ENCODE measurements around the gene AASDH.

The AASDH gene

DNA sequence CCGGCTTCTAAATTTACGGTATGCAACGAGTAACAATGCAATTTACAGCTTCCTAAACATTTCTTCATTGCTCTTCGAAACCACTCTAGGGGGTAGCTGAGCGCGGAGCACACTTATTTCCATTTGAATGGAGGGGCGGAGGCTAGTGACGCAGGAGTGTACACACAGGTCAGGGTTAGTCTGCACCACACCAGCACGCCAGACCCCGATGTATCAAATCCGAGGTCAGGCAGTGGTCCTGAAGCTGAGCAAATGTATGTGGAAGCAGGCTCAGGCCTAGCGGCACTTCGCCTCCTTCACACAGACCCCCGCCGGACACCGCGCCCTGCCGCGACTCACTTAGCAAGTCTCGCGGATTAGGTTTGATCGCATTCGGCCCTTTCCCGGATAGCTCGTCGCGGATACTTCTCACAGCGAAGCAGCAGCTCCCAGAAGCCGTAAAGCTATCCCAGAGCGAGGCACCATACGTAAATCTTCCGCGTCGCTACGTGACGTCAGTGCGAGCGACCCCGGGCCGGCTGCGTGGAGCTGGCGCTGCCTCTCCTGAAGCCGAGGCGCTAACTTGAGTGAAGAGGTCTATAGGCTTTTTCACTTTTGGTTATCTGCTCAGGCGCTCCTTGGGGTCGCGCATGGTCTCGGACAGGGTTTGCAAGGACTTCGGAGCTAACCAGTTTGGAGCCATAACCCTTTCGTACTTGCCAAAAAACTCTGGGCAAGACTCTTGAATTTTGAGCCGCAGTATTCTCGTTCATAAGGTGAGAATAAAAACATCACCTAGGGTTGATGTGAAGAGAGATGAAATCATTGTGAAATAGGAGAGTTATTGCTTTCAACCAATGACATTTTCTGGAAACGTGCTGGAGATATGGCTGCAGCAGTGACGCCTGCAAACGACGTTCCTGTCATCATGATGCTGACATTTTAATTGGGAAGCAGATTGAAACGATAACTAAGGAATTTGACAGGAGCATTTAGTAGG is at the start of gene AASDH:
Gene AASDH (minus strand): TSS at position 469 of the 979 bp plus-strand sequence. CDS start 3,192 bp downstream, outside the sequence.
- peak; percentile 91 for DNase-seq (ENCODE audit: low read depth in 2 of 2, low spot score in 1 of 2)

GRCh38 chr4:56435140-56435926 is 48.0 kb upstream of the AASDH start, which contains the start of gene PPAT:
TSS of gene PPAT (minus strand) at chr4:56435615. CDS start at chr4:56435477, 138 bp downstream.
- peak; percentile 95 to 96 for DNase-seq (ENCODE audit: low read depth in 2 of 2, low spot score in 1 of 2)

DNA sequence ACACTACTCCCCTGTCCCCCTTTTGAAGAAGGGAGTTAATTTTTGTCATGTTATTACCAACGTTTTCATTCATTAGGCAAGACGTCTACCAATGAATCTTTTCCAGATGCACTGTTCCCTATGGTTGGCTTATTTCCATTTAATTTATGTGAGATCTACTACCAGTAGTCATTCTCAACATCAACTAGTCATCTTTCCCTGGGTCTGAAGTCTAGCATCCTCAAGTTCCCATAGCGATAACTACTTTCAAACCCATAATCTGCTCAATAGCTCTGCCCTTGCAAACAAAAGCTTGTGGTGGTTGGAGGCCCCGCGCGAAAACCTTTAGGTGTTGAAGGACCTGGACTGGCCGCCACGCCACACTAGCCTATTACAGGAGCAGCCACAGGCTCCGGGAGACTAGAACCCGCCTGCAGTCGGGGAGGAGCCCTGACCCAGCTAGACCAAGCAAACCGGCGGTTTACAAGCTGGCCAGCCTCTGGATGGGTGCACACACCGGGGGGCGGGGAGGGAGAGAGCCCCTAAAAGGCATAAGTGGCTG is 47.4 kb upstream of the AASDH start:
- DNase-seq (ENCODE audit: low read depth in 2 of 2, low spot score in 1 of 2): no peak

GRCh38 chr4:56433280-56433679 is 46.0 kb upstream of the AASDH start:
- DNase-seq (ENCODE audit: low read depth in 2 of 2, low spot score in 1 of 2): no peak

- no peak for DNase-seq (ENCODE audit: low read depth in 2 of 2, low spot score in 1 of 2)
These were observed 42.9 kb upstream of the AASDH start for GRCh38 chr4:56430203-56430602.

- DNase-seq (ENCODE audit: low read depth in 2 of 2, low spot score in 1 of 2): no peak
These were observed 39.9 kb upstream of the AASDH start for GRCh38 chr4:56427179-56427578.

GRCh38 chr4:56426273-56426672 is 39.0 kb upstream of the AASDH start:
- DNase-seq (ENCODE audit: low read depth in 2 of 2, low spot score in 1 of 2): no peak

- no peak for DNase-seq (ENCODE audit: low read depth in 2 of 2, low spot score in 1 of 2)
These were observed 38.2 kb upstream of the AASDH start for GRCh38 chr4:56425518-56425917.

- DNase-seq (ENCODE audit: low read depth in 2 of 2, low spot score in 1 of 2): no peak
These were observed 37.6 kb upstream of the AASDH start for GRCh38 chr4:56424697-56425514.

DNA sequence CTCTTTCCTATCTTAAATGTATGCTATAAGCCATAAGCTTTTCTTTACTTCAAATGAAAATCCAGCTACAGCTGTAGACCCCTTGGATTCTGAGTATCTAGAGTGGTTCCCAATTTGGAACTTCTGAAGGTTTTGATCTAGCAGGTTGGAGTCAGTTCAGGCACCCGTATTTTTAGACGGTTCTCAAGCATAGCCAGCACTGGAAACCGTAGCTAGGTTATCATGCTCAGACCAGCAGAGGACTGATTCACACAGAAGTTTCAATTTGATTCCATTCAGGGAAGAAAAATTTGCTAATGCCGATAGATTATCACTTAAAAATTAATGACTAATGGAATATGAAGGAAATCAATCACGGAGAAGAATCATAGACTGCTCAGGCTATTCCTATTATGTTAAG is 36.9 kb upstream of the AASDH start:
- DNase-seq (ENCODE audit: low read depth in 2 of 2, low spot score in 1 of 2): no peak

DNA sequence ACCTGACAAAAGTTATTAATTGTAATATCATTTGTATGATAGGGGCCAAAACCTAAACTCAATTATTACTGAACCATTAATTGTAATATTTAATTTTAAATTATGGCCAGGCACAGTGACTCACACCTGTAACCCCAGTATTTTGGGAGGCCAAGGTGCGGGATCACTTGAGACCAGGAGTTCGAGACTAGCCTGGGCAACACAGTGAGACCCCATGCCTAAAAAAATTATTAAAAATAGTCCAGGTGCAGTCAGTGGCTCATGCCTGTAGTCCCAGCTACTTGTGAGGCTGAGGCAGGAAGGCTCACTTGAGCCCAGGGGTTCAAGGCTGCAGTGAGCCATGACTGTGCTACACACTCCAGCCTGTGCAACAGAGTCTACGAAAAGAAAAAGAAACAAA is 30.1 kb upstream of the AASDH start:
- DNase-seq (ENCODE audit: low read depth in 2 of 2, low spot score in 1 of 2): no peak

- DNase-seq (ENCODE audit: low read depth in 2 of 2, low spot score in 1 of 2): no peak
These were observed 29.1 kb upstream of the AASDH start for GRCh38 chr4:56416349-56416748.

DNA sequence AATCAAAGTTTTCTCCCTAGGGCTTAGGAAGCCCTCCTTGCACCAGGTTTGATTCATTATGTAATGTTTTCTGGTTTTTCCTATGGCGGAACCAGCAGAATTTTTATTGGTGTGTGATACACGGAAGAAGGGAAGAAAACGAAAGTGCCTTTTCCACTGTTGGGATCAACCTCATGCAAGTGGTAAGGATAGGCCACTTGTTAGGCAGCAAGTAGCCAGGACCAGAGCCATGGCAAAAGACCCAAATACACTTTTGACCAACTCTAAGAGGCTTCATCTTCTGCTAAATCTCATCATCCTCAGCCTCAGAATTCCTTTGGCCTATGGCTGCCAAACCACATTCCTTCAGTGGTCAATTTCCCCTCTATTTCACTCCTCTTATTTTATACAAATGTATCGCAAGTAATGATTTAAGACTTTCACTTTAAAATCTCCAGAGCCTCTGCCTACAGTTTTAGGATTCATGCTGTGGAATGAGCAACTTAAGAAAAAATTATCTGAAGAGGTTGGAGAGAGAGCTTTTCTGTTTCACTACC is 26.9 kb upstream of the AASDH start:
- no peak for DNase-seq (ENCODE audit: low read depth in 2 of 2, low spot score in 1 of 2)

GRCh38 chr4:56410247-56411062 is 23.2 kb upstream of the AASDH start:
- DNase-seq (ENCODE audit: low read depth in 2 of 2, low spot score in 1 of 2): no peak

DNA sequence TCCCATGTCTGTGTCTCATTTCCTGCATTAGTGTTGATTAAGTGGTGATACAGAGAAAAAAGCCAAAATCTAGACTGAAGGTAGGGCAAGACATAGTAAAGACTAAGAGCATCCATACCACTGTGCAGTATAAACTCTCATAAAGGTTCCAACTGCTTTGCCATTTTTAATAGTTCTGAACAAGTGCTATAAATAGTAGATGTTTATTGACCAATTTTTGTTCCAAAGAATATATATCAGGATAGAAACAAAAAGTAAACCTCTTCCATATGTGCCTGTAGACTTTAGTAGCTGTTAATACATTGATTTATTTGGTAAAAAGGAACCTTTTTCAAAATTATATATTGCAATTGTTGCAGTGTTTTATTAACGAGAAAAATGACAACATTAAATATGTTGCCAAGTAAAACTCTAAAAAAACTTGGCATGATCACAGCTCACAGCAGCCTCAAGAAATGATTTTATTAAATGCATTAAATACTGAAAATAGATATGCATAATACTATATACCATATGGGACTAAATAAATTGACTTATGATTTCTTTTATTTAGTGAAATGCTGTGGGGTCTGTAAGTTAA is 22.3 kb upstream of the AASDH start:
- no peak for DNase-seq (ENCODE audit: low read depth in 2 of 2, low spot score in 1 of 2)

DNA sequence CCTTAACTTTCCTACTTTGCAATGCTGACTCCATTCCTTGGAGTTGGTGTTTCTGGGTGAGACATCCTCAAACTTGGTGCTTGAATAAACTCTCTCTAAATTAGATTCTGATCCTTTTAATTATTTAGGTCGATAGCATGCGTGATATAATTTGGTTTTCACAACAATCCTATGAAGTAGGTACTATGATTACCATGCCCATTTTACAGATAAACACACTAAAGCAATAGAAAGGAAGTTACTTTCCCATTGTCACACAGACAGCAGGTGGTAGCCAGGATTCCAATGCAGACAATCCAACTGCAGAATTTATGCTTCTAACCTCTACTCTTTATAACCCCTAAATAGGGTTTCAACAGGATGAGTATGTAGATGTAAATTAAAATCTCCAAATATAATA is 21.7 kb upstream of the AASDH start:
- no peak for DNase-seq (ENCODE audit: low read depth in 2 of 2, low spot score in 1 of 2)

- no peak for DNase-seq (ENCODE audit: low read depth in 2 of 2, low spot score in 1 of 2)
These were observed 18.9 kb upstream of the AASDH start for GRCh38 chr4:56406151-56406550.

DNA sequence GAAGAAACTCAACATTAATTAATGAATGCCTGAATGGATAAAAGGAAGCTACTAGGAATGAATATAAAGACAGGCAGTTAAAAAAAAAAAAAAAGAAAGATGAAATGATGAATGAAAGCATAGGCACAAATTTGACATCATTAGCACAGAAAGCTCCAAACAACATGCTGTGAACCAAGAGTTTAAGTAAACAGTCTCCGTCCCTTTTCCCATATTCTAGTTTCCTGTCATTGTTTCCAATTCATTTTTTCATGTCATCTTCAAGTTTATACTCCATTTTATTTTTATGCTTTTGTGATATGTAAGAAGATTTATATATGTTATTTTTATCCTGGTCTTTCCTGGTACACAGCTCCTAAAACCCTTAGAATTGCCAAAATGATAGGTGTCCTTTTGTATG is 17.7 kb upstream of the AASDH start:
- no peak for DNase-seq (ENCODE audit: low read depth in 2 of 2, low spot score in 1 of 2)

GRCh38 chr4:56400560-56400959 is 13.3 kb upstream of the AASDH start:
- no peak for DNase-seq (ENCODE audit: low read depth in 2 of 2, low spot score in 1 of 2)

Measured in stimulated activated CD8-positive, alpha-beta memory T cell treated with anti-CD3 and anti-CD28 coated beads, Interleukin-4, amount 100 ng/mL, for 4 hours (primary cell).